H9 (cell line): ENCODE results near the gene TRMU. TPM values are rescaled to one million over a fixed set of nuclear protein-coding genes. Genes with fewer than 3 reads are reported as not detected.

Source experiments
- DNase-seq: peaks from one replicate; pipeline ENCODE4 v3.0.0-alpha.2; 2017
- H2AFZ ChIP-seq: one replicate; pipeline ENCODE4 v1.6.1; 2013; ENCODE audit warnings: mild to moderate bottlenecking, low read length, control low read depth, moderate library complexity
- H2AK5ac ChIP-seq: 2 replicates; pipeline ENCODE4 v1.6.1; 2013; ENCODE audit warnings: low read length, control low read depth, mixed read lengths; ENCODE audit not compliant: insufficient read length
- H2BK120ac ChIP-seq: one replicate; pipeline ENCODE4 v1.6.1; 2013; ENCODE audit warnings: low read depth, mild to moderate bottlenecking, low read length, control low read depth, inconsistent platforms; ENCODE audit not compliant: poor library complexity, severe bottlenecking
- H2BK12ac ChIP-seq: 2 replicates; pipeline ENCODE4 v1.6.1; 2013; ENCODE audit warnings: low read length, control low read depth, mixed read lengths, low read depth; ENCODE audit not compliant: insufficient read length
- H2BK15ac ChIP-seq: 2 replicates; pipeline ENCODE4 v1.6.1; 2013; ENCODE audit warnings: low read depth, low read length, control low read depth
- H2BK20ac ChIP-seq: one replicate; pipeline ENCODE4 v1.6.1; 2013; ENCODE audit warnings: low read depth, mild to moderate bottlenecking, low read length, control low read depth, inconsistent platforms; ENCODE audit not compliant: poor library complexity, severe bottlenecking
- H2BK5ac ChIP-seq: 2 replicates; pipeline ENCODE4 v1.6.1; 2013; ENCODE audit warnings: low read length, control low read depth, mixed read lengths; ENCODE audit not compliant: insufficient read length
- H3K14ac ChIP-seq: 2 replicates; pipeline ENCODE4 v1.6.1; 2013; ENCODE audit warnings: low read length, control low read depth; ENCODE audit not compliant: insufficient read depth
- H3K18ac ChIP-seq: 2 replicates; pipeline ENCODE4 v1.6.1; 2013; ENCODE audit warnings: low read depth, mild to moderate bottlenecking, mixed read lengths, low read length, control low read depth; ENCODE audit not compliant: insufficient read length
- H3K23ac ChIP-seq: 2 replicates; pipeline ENCODE4 v1.6.1; 2013; ENCODE audit warnings: low read length, control low read depth, mixed read lengths, low read depth; ENCODE audit not compliant: insufficient read length
- H3K23me2 ChIP-seq: 2 replicates; pipeline ENCODE4 v1.6.1; 2013; ENCODE audit warnings: low read depth, mild to moderate bottlenecking, mixed read lengths, low read length, control low read depth; ENCODE audit not compliant: insufficient read length, poor library complexity, severe bottlenecking
- H3K27ac ChIP-seq: 2 replicates; pipeline ENCODE4 v1.5.1; 2013; ENCODE audit warnings: low read length, control low read depth, mixed read lengths, low read depth; ENCODE audit not compliant: insufficient read length
- H3K27me3 ChIP-seq: 2 replicates; pipeline ENCODE4 v1.6.1; 2013; ENCODE audit warnings: low read length, control low read depth, inconsistent platforms; ENCODE audit not compliant: insufficient read depth
- H3K4ac ChIP-seq: 2 replicates; pipeline ENCODE4 v1.6.1; 2013; ENCODE audit warnings: low read depth, mild to moderate bottlenecking, control low read depth, inconsistent platforms, low read length, moderate library complexity
- H3K4me1 ChIP-seq: 2 replicates; pipeline ENCODE4 v1.6.1; 2013; ENCODE audit warnings: low read length, control low read depth, inconsistent platforms; ENCODE audit not compliant: insufficient read depth
- H3K4me2 ChIP-seq: 2 replicates; pipeline ENCODE4 v1.6.1; 2013; ENCODE audit warnings: low read length, control low read depth, mixed read lengths; ENCODE audit not compliant: insufficient read length, insufficient read depth
- H3K56ac ChIP-seq: 2 replicates; pipeline ENCODE4 v1.6.1; 2013; ENCODE audit warnings: low read depth, mild to moderate bottlenecking, mixed read lengths, low read length, control low read depth; ENCODE audit not compliant: insufficient read length
- H3K79me1 ChIP-seq: 2 replicates; pipeline ENCODE4 v1.6.1; 2013; ENCODE audit warnings: low read depth, mild to moderate bottlenecking, moderate library complexity, low read length, control low read depth, inconsistent platforms; ENCODE audit not compliant: insufficient read depth, poor library complexity, severe bottlenecking
- H3K79me2 ChIP-seq: 2 replicates; pipeline ENCODE4 v1.6.1; 2013; ENCODE audit warnings: low read length, control low read depth, inconsistent platforms; ENCODE audit not compliant: insufficient read depth
- H3K9ac ChIP-seq: 2 replicates; pipeline ENCODE4 v1.6.1; 2013; ENCODE audit warnings: low read length, control low read depth, mixed read lengths; ENCODE audit not compliant: insufficient read length; ENCODE audit errors: extremely low read depth
- H3K9me3 ChIP-seq: one replicate; pipeline ENCODE4 v1.6.1; 2013; ENCODE audit warnings: low read depth, low read length, inconsistent platforms; ENCODE audit not compliant: control insufficient read depth
- H3T11ph ChIP-seq: one replicate; pipeline ENCODE4 v1.6.1; 2013; ENCODE audit warnings: mild to moderate bottlenecking, low read length, control low read depth, inconsistent platforms
- H4K20me1 ChIP-seq: one replicate; pipeline ENCODE4 v1.6.1; 2013; ENCODE audit not compliant: control insufficient read depth, insufficient read length, insufficient read depth
- H4K5ac ChIP-seq: 2 replicates; pipeline ENCODE4 v1.6.1; 2013; ENCODE audit warnings: low read depth, mild to moderate bottlenecking, mixed read lengths, low read length, control low read depth; ENCODE audit not compliant: insufficient read length
- H4K8ac ChIP-seq: replicated peaks from 2 replicates; pipeline ENCODE4 v1.6.1; 2013; ENCODE audit warnings: low read length, control low read depth, mixed read lengths, low read depth; ENCODE audit not compliant: insufficient read length
- H4K91ac ChIP-seq: 2 replicates; pipeline ENCODE4 v1.6.1; 2013; ENCODE audit warnings: low read depth, mild to moderate bottlenecking, moderate library complexity, mixed read lengths, low read length, control low read depth; ENCODE audit not compliant: insufficient read length
- H3K27ac Mint-ChIP-seq, 3 experiments: 2 replicates in 2 of 3; 3 replicates in 1 of 3; pipeline ENCODE4 v1.8.0; 2020 to 2021; ENCODE audit warnings: mixed read lengths in 3 of 3, mild to moderate bottlenecking in 1 of 3, moderate library complexity in 1 of 3
- H3K27me3 Mint-ChIP-seq: 2 replicates; pipeline ENCODE4 v1.8.0; 2021; ENCODE audit warnings: low read depth, mild to moderate bottlenecking, moderate library complexity, mixed read lengths
- H3K36me3 Mint-ChIP-seq, 3 experiments: 2 replicates in 2 of 3; 3 replicates in 1 of 3; pipeline ENCODE4 v1.8.0; 2020 to 2021; ENCODE audit warnings: low read depth in 3 of 3, mixed read lengths in 3 of 3; ENCODE audit not compliant: insufficient read depth in 1 of 3
- H3K4me1 Mint-ChIP-seq, 2 experiments: 2 replicates each; pipeline ENCODE4 v1.8.0; 2020; ENCODE audit warnings: mixed read lengths in 2 of 2
- H3K4me3 Mint-ChIP-seq, 2 experiments: 2 replicates in 1 of 2; 3 replicates in 1 of 2; pipeline ENCODE4 v1.8.0; 2020 to 2021; ENCODE audit warnings: mild to moderate bottlenecking in 2 of 2, mixed read lengths in 2 of 2, moderate library complexity in 1 of 2
- H3K9me3 Mint-ChIP-seq, 2 experiments: 2 replicates in 1 of 2; 3 replicates in 1 of 2; pipeline ENCODE4 v1.8.0; 2020; ENCODE audit warnings: mild to moderate bottlenecking in 2 of 2, mixed read lengths in 2 of 2, moderate library complexity in 1 of 2
- CTCF ChIP-seq: fragments of 200-600 bp; sonication (generic); conservative IDR thresholded peaks from 3 replicates; pipeline ENCODE4 v1.8.0; 2021; ENCODE audit warnings: antibody characterized with exemption, mild to moderate bottlenecking
- WGBS: extraction: QIAGEN DNeasy Blood & Tissue Kit; methylation state at CpG from one replicate; pipeline ENCODE4 v1.1.7; 2013; ENCODE audit warnings: missing lambda C conversion rate, low lambda C conversion rate, mixed read lengths; ENCODE audit not compliant: insufficient read length; ENCODE audit errors: extremely low coverage; 5-methylcytosine and 5-hydroxymethylcytosine counted together
- total RNA-seq: library from RNA; stranded (reverse); gene quantifications from 2 replicates; pipeline ENCODE4 v1.2.1, GENCODE V29; 2021

The TRMU gene
- total RNA-seq, 1 experiment from 2014 or later = 86.3 TPM

GRCh38 chr22:46381731-46382130, 46.2 kb downstream of the TRMU start:
- no peaks in the 10 kb centered on the region for H3K79me1 ChIP-seq
- H3K9me3 ChIP-seq = no peaks in the 10 kb centered on the region
- H3T11ph ChIP-seq = no peak overlapping the region
- H3K27ac ChIP-seq = no peak overlapping the region
- Mint-ChIP-seq H3K4me3 (no peak overlapping the region), H3K27me3 (no peaks in the 10 kb centered on the region), H3K36me3 (peaks cover 3 to 24% (median 14%) of the 10 kb centered on the region in 3 experiments; a peak in 6 of 7 replicates), H3K27ac (no peak overlapping the region), H3K9me3 (no peaks in the 10 kb centered on the region; a peak in 1 of 5 replicates), H3K4me1 (peaks cover 36 to 39% of the 10 kb centered on the region in 2 experiments)
- peaks cover 4% of the 10 kb centered on the region for H3K23me2 ChIP-seq
- H2AK5ac ChIP-seq = no peak overlapping the region
- no peak overlapping the region for H4K5ac ChIP-seq
- H2BK5ac ChIP-seq = no peak overlapping the region
- H3K27me3 ChIP-seq = no peaks in the 10 kb centered on the region
- no peak overlapping the region for H4K91ac ChIP-seq
- H3K4ac ChIP-seq = no peak overlapping the region
- H3K9ac ChIP-seq = no peak overlapping the region
- WGBS = no CpG with 5 or more reads among the region's 27 CpGs
- no peak overlapping the region for H3K23ac ChIP-seq
- no peak overlapping the region for H3K14ac ChIP-seq
- no peak for DNase-seq
- H3K18ac ChIP-seq = no peak overlapping the region
- no peak overlapping the region for H3K56ac ChIP-seq
- H2BK20ac ChIP-seq = no peak overlapping the region
- no peak overlapping the region for H2BK15ac ChIP-seq
- H3K4me1 ChIP-seq = peaks cover 6% of the 10 kb centered on the region; the same call in 1 of the 2 replicates
- H3K4me2 ChIP-seq = no peak overlapping the region
- no peaks in the 10 kb centered on the region for H3K79me2 ChIP-seq
- H2AFZ ChIP-seq = no peak overlapping the region
- H2BK12ac ChIP-seq = no peak overlapping the region
- H4K8ac ChIP-seq = no peak overlapping the region
- H2BK120ac ChIP-seq = no peak overlapping the region
- peaks cover 2% of the 10 kb centered on the region for H4K20me1 ChIP-seq
- TF ChIP-seq CTCF = no peak
